HUES6 (cell line): ENCODE data around the gene TACC2.
A peak's percentile ranks its signal among the peaks of the same experiment; 100 is the strongest.
"Not testable (repeated sequence)": the region's sequence is repeated elsewhere in the genome, so short reads cannot be mapped to it uniquely, and the experiment has no call there.

Source experiments
- H3K27ac ChIP-seq: 2 replicates; pipeline ENCODE4 v1.7.0; 2013; ENCODE audit warnings: low read depth, mild to moderate bottlenecking, low read length, inconsistent platforms
- H3K27me3 ChIP-seq: 2 replicates; pipeline ENCODE4 v1.6.1; 2013; ENCODE audit warnings: low read length; ENCODE audit not compliant: control insufficient read depth, insufficient read depth
- H3K36me3 ChIP-seq: 2 replicates; pipeline ENCODE4 v1.6.1; 2013; ENCODE audit warnings: low read length; ENCODE audit not compliant: control insufficient read depth, insufficient read depth
- H3K4me1 ChIP-seq: 2 replicates; pipeline ENCODE4 v1.6.1; 2013; ENCODE audit warnings: low read length; ENCODE audit not compliant: control insufficient read depth, insufficient read depth
- H3K4me3 ChIP-seq: 2 replicates; pipeline ENCODE4 v1.5.1; 2013; ENCODE audit warnings: low read depth, low read length
- H3K9ac ChIP-seq: one replicate; pipeline ENCODE4 v1.6.1; 2013; ENCODE audit warnings: mild to moderate bottlenecking, low read length
- H3K9me3 ChIP-seq: 2 replicates; pipeline ENCODE4 v1.6.1; 2013; ENCODE audit warnings: low read depth, low read length; ENCODE audit not compliant: control insufficient read depth, insufficient read depth

The TACC2 gene

GRCh38 chr10:122017926-122018325 is 29.0 kb downstream of the TACC2 start:
- H3K9ac ChIP-seq, H3K4me3 ChIP-seq, H3K36me3 ChIP-seq, H3K27me3 ChIP-seq, H3K27ac ChIP-seq, H3K9me3 ChIP-seq: not testable (repeated sequence)
- peaks cover 19% of the 10 kb centered on the region for H3K4me1 ChIP-seq

- peaks cover 19% of the 10 kb centered on the region for H3K4me1 ChIP-seq
- H3K27ac ChIP-seq = no peak overlapping the region
- no peaks in the 10 kb centered on the region for H3K9me3 ChIP-seq
- no peaks in the 10 kb centered on the region for H3K36me3 ChIP-seq
- H3K9ac ChIP-seq = no peak overlapping the region
- H3K27me3 ChIP-seq = no peaks in the 10 kb centered on the region
- no peak overlapping the region for H3K4me3 ChIP-seq
Measured at GRCh38 chr10:122018491-122018890, 29.5 kb downstream of the TACC2 start.

- Histone ChIP-seq H3K9me3 (no peaks in the 10 kb centered on the region), H3K4me1 (peaks cover 19% of the 10 kb centered on the region), H3K27me3 (no peaks in the 10 kb centered on the region), H3K4me3 (no peak overlapping the region), H3K9ac (no peak overlapping the region), H3K27ac (no peak overlapping the region), H3K36me3 (no peaks in the 10 kb centered on the region)
Measured at GRCh38 chr10:122018951-122019413, 30.0 kb downstream of the TACC2 start.

- Histone ChIP-seq H3K4me1 (peaks cover 19% of the 10 kb centered on the region), H3K27me3 (no peaks in the 10 kb centered on the region), H3K9ac (peak overlapping the region; percentile 23), H3K9me3 (no peaks in the 10 kb centered on the region), H3K27ac (no peak overlapping the region), H3K4me3 (peak overlapping the region; percentile 22; the same call in 1 of the 2 replicates), H3K36me3 (no peaks in the 10 kb centered on the region)
Measured at GRCh38 chr10:122019414-122019975, 30.5 kb downstream of the TACC2 start.

DNA sequence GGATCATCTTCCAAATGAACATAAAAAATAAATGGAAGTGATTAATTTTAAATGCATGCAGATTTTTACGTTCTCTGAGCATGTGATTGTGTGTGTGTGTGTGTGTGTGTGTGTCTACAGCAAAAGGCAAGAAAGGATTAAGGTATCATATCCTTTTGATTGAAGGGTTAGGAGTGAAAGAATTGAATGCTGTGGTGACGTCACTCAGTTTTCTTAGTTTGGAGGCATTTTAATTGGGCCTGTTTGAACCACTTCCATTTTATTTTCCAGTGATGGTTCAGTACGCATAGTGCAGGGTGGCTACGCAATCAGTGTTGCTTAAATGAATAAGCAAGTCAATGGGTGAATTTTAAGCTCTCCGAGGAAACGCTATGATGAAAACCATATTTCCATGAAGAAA is 31.3 kb downstream of the TACC2 start:
- no peak overlapping the region for H3K27ac ChIP-seq
- H3K4me1 ChIP-seq = peaks cover 19% of the 10 kb centered on the region
- H3K9me3 ChIP-seq = no peaks in the 10 kb centered on the region
- no peak overlapping the region for H3K4me3 ChIP-seq
- no peaks in the 10 kb centered on the region for H3K27me3 ChIP-seq
- no peak overlapping the region for H3K9ac ChIP-seq
- no peaks in the 10 kb centered on the region for H3K36me3 ChIP-seq

DNA sequence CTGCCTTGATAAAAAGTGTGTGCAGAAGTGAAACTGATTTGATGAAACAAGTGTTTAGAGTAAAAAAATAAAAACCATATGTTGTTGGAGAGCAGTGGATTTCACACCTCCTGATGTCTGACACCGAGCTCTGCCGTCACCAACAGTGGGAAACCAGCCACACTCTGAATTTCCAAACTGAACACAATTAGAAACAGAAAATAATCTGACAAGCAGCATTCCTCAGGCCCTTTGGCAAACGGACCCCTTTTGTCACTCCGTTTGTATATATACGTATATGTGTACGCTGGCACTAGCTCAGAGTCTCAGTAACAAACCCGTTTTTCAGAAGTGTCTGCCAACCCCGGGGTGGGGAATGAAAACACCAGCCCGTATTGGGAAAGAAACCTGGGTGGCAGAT is 32.4 kb downstream of the TACC2 start:
- Histone ChIP-seq H3K9ac (no peak overlapping the region), H3K36me3 (no peaks in the 10 kb centered on the region), H3K4me3 (no peak overlapping the region), H3K9me3 (no peaks in the 10 kb centered on the region), H3K27ac (no peak overlapping the region), H3K4me1 (peaks cover 19% of the 10 kb centered on the region), H3K27me3 (no peaks in the 10 kb centered on the region)

DNA sequence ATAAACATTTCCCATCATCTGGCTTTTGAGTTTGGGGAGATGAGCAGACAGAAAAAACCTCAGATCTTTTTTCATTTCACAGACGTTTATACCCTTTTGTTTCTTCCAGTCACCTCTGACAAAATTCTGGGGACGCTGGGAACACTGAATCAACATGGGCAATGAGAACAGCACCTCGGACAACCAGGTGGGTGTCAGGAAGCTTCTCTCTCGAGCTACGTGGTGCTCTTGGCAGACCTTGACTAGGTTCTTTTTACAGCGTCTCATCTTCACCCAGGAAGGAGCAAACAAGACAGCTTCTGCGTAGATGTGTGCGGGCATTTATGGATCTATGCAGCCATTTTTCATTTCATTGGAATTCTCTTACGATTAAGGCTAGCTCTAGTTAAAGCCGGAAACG is 32.9 kb downstream of the TACC2 start:
- H3K9ac ChIP-seq = no peak overlapping the region
- H3K4me3 ChIP-seq = no peak overlapping the region
- H3K36me3 ChIP-seq = no peaks in the 10 kb centered on the region
- H3K27ac ChIP-seq = no peak overlapping the region
- no peaks in the 10 kb centered on the region for H3K27me3 ChIP-seq
- no peaks in the 10 kb centered on the region for H3K9me3 ChIP-seq
- H3K4me1 ChIP-seq = peaks cover 19% of the 10 kb centered on the region

- H3K36me3 ChIP-seq = no peaks in the 10 kb centered on the region
- no peak overlapping the region for H3K9ac ChIP-seq
- H3K9me3 ChIP-seq = no peaks in the 10 kb centered on the region
- H3K27ac ChIP-seq = no peak overlapping the region
- no peaks in the 10 kb centered on the region for H3K27me3 ChIP-seq
- H3K4me1 ChIP-seq = peaks cover 19% of the 10 kb centered on the region
- H3K4me3 ChIP-seq = no peak overlapping the region
Measured at GRCh38 chr10:122022276-122022675, 33.3 kb downstream of the TACC2 start.

DNA sequence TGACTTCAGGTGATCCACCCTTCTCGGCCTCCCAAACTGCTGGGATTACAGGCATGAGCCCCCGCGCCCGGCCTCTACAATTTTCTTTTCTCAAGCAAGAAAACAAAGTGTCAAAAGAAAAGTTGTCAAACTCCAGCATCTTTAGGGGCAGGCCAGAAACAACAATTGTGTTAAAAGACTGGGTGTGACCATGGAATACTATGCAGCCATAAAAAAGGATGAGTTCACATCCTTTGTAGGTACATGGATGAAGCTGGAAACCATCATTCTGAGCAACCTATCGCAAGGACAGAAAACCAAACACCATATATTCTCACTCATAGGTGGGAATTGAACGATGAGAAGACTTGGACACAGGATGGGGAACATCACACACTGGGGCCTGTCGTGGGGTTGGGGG is 34.3 kb downstream of the TACC2 start:
- H3K4me3 ChIP-seq, H3K27ac ChIP-seq, H3K9me3 ChIP-seq: not testable (repeated sequence)

GRCh38 chr10:122029499-122030199 is 40.7 kb downstream of the TACC2 start:
- no peaks in the 10 kb centered on the region for H3K36me3 ChIP-seq
- H3K4me1 ChIP-seq = no peaks in the 10 kb centered on the region; the same call in 1 of the 2 replicates
- H3K27ac ChIP-seq = no peak overlapping the region
- H3K27me3 ChIP-seq = no peaks in the 10 kb centered on the region
- H3K9ac ChIP-seq = no peak overlapping the region
- H3K4me3 ChIP-seq = no peak overlapping the region
- H3K9me3 ChIP-seq = no peaks in the 10 kb centered on the region

More for the DNA sequence above, 34.3 kb downstream of the TACC2 start:
- not testable (repeated sequence) for H3K9ac ChIP-seq, H3K36me3 ChIP-seq, H3K27me3 ChIP-seq
- peaks cover 19% of the 10 kb centered on the region for H3K4me1 ChIP-seq

DNA sequence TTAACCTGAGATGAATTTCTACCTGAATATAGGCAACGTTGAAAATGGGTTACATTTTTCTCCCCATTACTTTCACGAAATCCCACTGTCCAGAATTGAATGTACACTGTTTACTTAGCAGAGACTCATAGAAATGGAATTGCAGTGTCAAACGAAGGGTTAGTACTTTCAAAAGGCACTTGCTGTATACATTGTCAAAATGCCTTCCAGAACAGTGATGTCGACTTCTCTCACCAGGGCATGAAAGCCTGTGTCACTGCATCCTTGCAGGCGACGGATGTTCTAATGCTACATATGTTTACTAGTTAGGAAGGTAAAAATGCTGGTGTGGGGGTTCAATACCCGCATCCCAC is 41.2 kb downstream of the TACC2 start:
- Histone ChIP-seq H3K4me1 (no peaks in the 10 kb centered on the region; the same call in 1 of the 2 replicates), H3K36me3 (no peaks in the 10 kb centered on the region), H3K4me3 (no peak overlapping the region), H3K27ac (no peak overlapping the region), H3K9me3 (no peaks in the 10 kb centered on the region), H3K9ac (no peak overlapping the region), H3K27me3 (no peaks in the 10 kb centered on the region)
